GM23338 (cell line): ENCODE data around the gene MMP27. TPM values are rescaled to one million over a fixed set of nuclear protein-coding genes. Genes with fewer than 3 reads are reported as not detected.

Experiments used
- ATAC-seq: fragments of 200-7000 bp; cut with Tn5 transposase; 3 replicates; pipeline ENCODE4 v1.9.1; 2020
- DNase-seq: peaks from one replicate; pipeline ENCODE4 v3.0.0-alpha.2; 2015; ENCODE audit warnings: low spot score
- H2AFZ ChIP-seq: fragments of 200-600 bp; sonication (generic); 2 replicates; pipeline ENCODE4 v1.8.0; 2016; ENCODE audit warnings: antibody characterized with exemption, mild to moderate bottlenecking, moderate library complexity
- H3F3A ChIP-seq: fragments of 200-600 bp; sonication (generic); replicated peaks from 2 replicates; pipeline ENCODE4 v1.8.0; 2017; ENCODE audit warnings: antibody characterized with exemption, mixed run types, low read depth
- H3K27ac ChIP-seq: fragments of 200-600 bp; sonication (generic); 2 replicates; pipeline ENCODE4 v1.6.1; 2016; ENCODE audit warnings: low read depth
- H3K27me3 ChIP-seq: fragments of 200-600 bp; sonication (generic); 2 replicates; pipeline ENCODE4 v1.8.0; 2016; ENCODE audit warnings: mild to moderate bottlenecking, mixed run types, moderate library complexity; ENCODE audit not compliant: insufficient read depth
- H3K36me3 ChIP-seq: fragments of 200-600 bp; sonication (generic); 2 replicates; pipeline ENCODE4 v1.8.0; 2016; ENCODE audit warnings: mild to moderate bottlenecking; ENCODE audit not compliant: insufficient read depth
- H3K4me1 ChIP-seq: fragments of 200-600 bp; sonication (generic); 2 replicates; pipeline ENCODE4 v1.8.0; 2016; ENCODE audit warnings: mild to moderate bottlenecking, moderate library complexity; ENCODE audit not compliant: insufficient read depth
- H3K4me2 ChIP-seq: fragments of 200-600 bp; sonication (generic); 2 replicates; pipeline ENCODE4 v1.7.1; 2017; ENCODE audit warnings: mixed run types
- H3K4me3 ChIP-seq: fragments of 200-600 bp; sonication (generic); 2 replicates; pipeline ENCODE4 v1.6.1; 2016; ENCODE audit warnings: mixed run types
- H3K79me2 ChIP-seq: fragments of 200-600 bp; sonication (generic); replicated peaks from 2 replicates; pipeline ENCODE4 v1.8.0; 2017; ENCODE audit warnings: mild to moderate bottlenecking; ENCODE audit not compliant: insufficient read depth
- H3K9me2 ChIP-seq: fragments of 200-600 bp; sonication (generic); 2 replicates; pipeline ENCODE4 v1.8.0; 2017; ENCODE audit not compliant: insufficient read depth
- H4K20me1 ChIP-seq: fragments of 200-600 bp; sonication (generic); replicated peaks from 2 replicates; pipeline ENCODE4 v1.8.0; 2017; ENCODE audit warnings: mild to moderate bottlenecking; ENCODE audit not compliant: insufficient read depth
- H3K27ac Mint-ChIP-seq: 2 replicates; pipeline ENCODE4 v1.8.0; 2020; ENCODE audit warnings: inconsistent platforms, mild to moderate bottlenecking, moderate library complexity, mixed read lengths
- H3K27me3 Mint-ChIP-seq: 3 replicates; pipeline ENCODE4 v1.8.0; 2022; ENCODE audit warnings: low read depth, mild to moderate bottlenecking, moderate library complexity, mixed read lengths, inconsistent platforms; ENCODE audit not compliant: insufficient read depth, poor library complexity
- H3K36me3 Mint-ChIP-seq: 3 replicates; pipeline ENCODE4 v1.8.0; 2021; ENCODE audit warnings: low read depth, mild to moderate bottlenecking, inconsistent platforms, moderate library complexity, mixed read lengths
- H3K4me1 Mint-ChIP-seq: 3 replicates; pipeline ENCODE4 v1.8.0; 2020; ENCODE audit warnings: mild to moderate bottlenecking, inconsistent platforms, mixed read lengths
- H3K4me3 Mint-ChIP-seq: 3 replicates; pipeline ENCODE4 v1.8.0; 2021; ENCODE audit warnings: moderate library complexity, mild to moderate bottlenecking, inconsistent platforms, mixed read lengths
- H3K9me3 Mint-ChIP-seq: 3 replicates; pipeline ENCODE4 v1.8.0; 2020; ENCODE audit warnings: moderate library complexity, mild to moderate bottlenecking, inconsistent platforms, mixed read lengths
- CREB1 ChIP-seq: fragments of 250-450 bp; sonication (Bioruptor Pico); IDR thresholded peaks from 2 replicates; pipeline ENCODE4 v1.5.0; 2020; ENCODE audit warnings: low read depth, mild to moderate bottlenecking, moderate library complexity
- EZH2 ChIP-seq: fragments of 200-600 bp; sonication (generic); IDR thresholded peaks from one replicate; pipeline ENCODE4 v1.8.0; 2017; ENCODE audit warnings: antibody characterized with exemption, mild to moderate bottlenecking, low read depth; ENCODE audit not compliant: unreplicated experiment
- NANOG ChIP-seq: IDR thresholded peaks from 2 replicates; pipeline ENCODE4 v1.6.1; 2016; ENCODE audit warnings: antibody characterized with exemption, borderline replicate concordance
- STAT1 ChIP-seq: IDR thresholded peaks from one replicate; pipeline ENCODE4 v1.6.1; 2016; ENCODE audit warnings: antibody characterized with exemption; ENCODE audit not compliant: unreplicated experiment
- ZNF114 ChIP-seq: fragments of 250-450 bp; sonication (Bioruptor Pico); IDR thresholded peaks from 2 replicates; pipeline ENCODE4 v1.5.0; 2020; ENCODE audit warnings: mild to moderate bottlenecking, moderate library complexity
- polyA plus RNA-seq: library from polyadenylated mRNA; unstranded; fragments of >200 nt; fragmentation: Nextera tagmentation; extraction: Ambion mirVana; gene quantifications from 2 replicates; pipeline ENCODE4 v1.2.1, GENCODE V29; 2016
- total RNA-seq: library from RNA; depleted of rRNA; stranded (reverse); fragments of >200 nt; shearing (Covaris generic); gene quantifications from 2 replicates; pipeline ENCODE4 v1.2.3, GENCODE V29; 2014
- TF ChIP-seq, protein P1 (sequence below): IDR thresholded peaks from 2 replicates; pipeline ENCODE4 v1.6.1; 2016; ENCODE audit warnings: antibody characterized with exemption
- TF ChIP-seq, protein P2 (sequence below), 2 experiments: fragments of 200-600 bp in 1 of 2; sonication (generic) in 1 of 2; conservative IDR thresholded peaks; 2 replicates each; pipeline versions ENCODE4 v1.5.1 to v1.6.1; 2016 to 2017; ENCODE audit warnings: antibody characterized with exemption in 2 of 2, low read depth in 2 of 2, mild to moderate bottlenecking in 2 of 2, moderate library complexity in 1 of 2
- TF ChIP-seq, protein P3 (sequence below): fragments of 250-450 bp; sonication (Bioruptor Pico); IDR thresholded peaks from 2 replicates; pipeline ENCODE4 v1.5.0; 2020; ENCODE audit warnings: mild to moderate bottlenecking, moderate library complexity
- TF ChIP-seq, protein P4 (sequence below): IDR thresholded peaks from one replicate; pipeline ENCODE4 v1.6.1; 2018; ENCODE audit warnings: antibody characterized with exemption; ENCODE audit not compliant: unreplicated experiment

Gene MMP27
- total and polyA plus RNA-seq, 2 experiments from 2014 or later, result not detected

GRCh38 chr11:102712137-102712536, 6.6 kb upstream of the MMP27 start (continued):
- TF ChIP-seq, protein P1, sequence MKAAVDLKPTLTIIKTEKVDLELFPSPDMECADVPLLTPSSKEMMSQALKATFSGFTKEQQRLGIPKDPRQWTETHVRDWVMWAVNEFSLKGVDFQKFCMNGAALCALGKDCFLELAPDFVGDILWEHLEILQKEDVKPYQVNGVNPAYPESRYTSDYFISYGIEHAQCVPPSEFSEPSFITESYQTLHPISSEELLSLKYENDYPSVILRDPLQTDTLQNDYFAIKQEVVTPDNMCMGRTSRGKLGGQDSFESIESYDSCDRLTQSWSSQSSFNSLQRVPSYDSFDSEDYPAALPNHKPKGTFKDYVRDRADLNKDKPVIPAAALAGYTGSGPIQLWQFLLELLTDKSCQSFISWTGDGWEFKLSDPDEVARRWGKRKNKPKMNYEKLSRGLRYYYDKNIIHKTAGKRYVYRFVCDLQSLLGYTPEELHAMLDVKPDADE, result no peak
- no peak for TF ChIP-seq NANOG
- TF ChIP-seq EZH2, result no peak
- TF ChIP-seq, protein P2, sequence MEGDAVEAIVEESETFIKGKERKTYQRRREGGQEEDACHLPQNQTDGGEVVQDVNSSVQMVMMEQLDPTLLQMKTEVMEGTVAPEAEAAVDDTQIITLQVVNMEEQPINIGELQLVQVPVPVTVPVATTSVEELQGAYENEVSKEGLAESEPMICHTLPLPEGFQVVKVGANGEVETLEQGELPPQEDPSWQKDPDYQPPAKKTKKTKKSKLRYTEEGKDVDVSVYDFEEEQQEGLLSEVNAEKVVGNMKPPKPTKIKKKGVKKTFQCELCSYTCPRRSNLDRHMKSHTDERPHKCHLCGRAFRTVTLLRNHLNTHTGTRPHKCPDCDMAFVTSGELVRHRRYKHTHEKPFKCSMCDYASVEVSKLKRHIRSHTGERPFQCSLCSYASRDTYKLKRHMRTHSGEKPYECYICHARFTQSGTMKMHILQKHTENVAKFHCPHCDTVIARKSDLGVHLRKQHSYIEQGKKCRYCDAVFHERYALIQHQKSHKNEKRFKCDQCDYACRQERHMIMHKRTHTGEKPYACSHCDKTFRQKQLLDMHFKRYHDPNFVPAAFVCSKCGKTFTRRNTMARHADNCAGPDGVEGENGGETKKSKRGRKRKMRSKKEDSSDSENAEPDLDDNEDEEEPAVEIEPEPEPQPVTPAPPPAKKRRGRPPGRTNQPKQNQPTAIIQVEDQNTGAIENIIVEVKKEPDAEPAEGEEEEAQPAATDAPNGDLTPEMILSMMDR (conservative IDR thresholded peaks at IDR 0.05; ENCODE audit: low read depth in 2 of 2), result no peak
- TF ChIP-seq CREB1 (CRISPR knock-in tag), result no peak

GRCh38 chr11:102709201-102709945, 3.8 kb upstream of the MMP27 start:
- Histone ChIP-seq H3K79me2 (no peaks in the 10 kb centered on the region), H3K4me3 (no peak overlapping the region), H3K36me3 (no peaks in the 10 kb centered on the region), H3K9me2 (no peaks in the 10 kb centered on the region), H3K4me1 (no peaks in the 10 kb centered on the region), H3F3A (no peaks in the 10 kb centered on the region), H3K27ac (no peak overlapping the region), H3K27me3 (no peaks in the 10 kb centered on the region), H2AFZ (peak overlapping the region; percentile 30; the same call in 1 of the 2 replicates), H3K4me2 (no peak overlapping the region), H4K20me1 (no peaks in the 10 kb centered on the region)
- peaks cover 2% of the 10 kb centered on the region for H3K27me3 Mint-ChIP-seq
- peaks cover 3% of the 10 kb centered on the region; the same call in 2 of the 3 replicates for H3K4me1 Mint-ChIP-seq
- no peak overlapping the region for H3K4me3 Mint-ChIP-seq
- H3K9me3 Mint-ChIP-seq, result no peaks in the 10 kb centered on the region
- H3K36me3 Mint-ChIP-seq, result no peaks in the 10 kb centered on the region
- ATAC-seq (no peak), DNase-seq (no peak)
- H3K27ac Mint-ChIP-seq, result no peak overlapping the region
- no peak for TF ChIP-seq ZNF114 (CRISPR knock-in tag)
- no peak for TF ChIP-seq EZH2
- TF ChIP-seq, protein P3, sequence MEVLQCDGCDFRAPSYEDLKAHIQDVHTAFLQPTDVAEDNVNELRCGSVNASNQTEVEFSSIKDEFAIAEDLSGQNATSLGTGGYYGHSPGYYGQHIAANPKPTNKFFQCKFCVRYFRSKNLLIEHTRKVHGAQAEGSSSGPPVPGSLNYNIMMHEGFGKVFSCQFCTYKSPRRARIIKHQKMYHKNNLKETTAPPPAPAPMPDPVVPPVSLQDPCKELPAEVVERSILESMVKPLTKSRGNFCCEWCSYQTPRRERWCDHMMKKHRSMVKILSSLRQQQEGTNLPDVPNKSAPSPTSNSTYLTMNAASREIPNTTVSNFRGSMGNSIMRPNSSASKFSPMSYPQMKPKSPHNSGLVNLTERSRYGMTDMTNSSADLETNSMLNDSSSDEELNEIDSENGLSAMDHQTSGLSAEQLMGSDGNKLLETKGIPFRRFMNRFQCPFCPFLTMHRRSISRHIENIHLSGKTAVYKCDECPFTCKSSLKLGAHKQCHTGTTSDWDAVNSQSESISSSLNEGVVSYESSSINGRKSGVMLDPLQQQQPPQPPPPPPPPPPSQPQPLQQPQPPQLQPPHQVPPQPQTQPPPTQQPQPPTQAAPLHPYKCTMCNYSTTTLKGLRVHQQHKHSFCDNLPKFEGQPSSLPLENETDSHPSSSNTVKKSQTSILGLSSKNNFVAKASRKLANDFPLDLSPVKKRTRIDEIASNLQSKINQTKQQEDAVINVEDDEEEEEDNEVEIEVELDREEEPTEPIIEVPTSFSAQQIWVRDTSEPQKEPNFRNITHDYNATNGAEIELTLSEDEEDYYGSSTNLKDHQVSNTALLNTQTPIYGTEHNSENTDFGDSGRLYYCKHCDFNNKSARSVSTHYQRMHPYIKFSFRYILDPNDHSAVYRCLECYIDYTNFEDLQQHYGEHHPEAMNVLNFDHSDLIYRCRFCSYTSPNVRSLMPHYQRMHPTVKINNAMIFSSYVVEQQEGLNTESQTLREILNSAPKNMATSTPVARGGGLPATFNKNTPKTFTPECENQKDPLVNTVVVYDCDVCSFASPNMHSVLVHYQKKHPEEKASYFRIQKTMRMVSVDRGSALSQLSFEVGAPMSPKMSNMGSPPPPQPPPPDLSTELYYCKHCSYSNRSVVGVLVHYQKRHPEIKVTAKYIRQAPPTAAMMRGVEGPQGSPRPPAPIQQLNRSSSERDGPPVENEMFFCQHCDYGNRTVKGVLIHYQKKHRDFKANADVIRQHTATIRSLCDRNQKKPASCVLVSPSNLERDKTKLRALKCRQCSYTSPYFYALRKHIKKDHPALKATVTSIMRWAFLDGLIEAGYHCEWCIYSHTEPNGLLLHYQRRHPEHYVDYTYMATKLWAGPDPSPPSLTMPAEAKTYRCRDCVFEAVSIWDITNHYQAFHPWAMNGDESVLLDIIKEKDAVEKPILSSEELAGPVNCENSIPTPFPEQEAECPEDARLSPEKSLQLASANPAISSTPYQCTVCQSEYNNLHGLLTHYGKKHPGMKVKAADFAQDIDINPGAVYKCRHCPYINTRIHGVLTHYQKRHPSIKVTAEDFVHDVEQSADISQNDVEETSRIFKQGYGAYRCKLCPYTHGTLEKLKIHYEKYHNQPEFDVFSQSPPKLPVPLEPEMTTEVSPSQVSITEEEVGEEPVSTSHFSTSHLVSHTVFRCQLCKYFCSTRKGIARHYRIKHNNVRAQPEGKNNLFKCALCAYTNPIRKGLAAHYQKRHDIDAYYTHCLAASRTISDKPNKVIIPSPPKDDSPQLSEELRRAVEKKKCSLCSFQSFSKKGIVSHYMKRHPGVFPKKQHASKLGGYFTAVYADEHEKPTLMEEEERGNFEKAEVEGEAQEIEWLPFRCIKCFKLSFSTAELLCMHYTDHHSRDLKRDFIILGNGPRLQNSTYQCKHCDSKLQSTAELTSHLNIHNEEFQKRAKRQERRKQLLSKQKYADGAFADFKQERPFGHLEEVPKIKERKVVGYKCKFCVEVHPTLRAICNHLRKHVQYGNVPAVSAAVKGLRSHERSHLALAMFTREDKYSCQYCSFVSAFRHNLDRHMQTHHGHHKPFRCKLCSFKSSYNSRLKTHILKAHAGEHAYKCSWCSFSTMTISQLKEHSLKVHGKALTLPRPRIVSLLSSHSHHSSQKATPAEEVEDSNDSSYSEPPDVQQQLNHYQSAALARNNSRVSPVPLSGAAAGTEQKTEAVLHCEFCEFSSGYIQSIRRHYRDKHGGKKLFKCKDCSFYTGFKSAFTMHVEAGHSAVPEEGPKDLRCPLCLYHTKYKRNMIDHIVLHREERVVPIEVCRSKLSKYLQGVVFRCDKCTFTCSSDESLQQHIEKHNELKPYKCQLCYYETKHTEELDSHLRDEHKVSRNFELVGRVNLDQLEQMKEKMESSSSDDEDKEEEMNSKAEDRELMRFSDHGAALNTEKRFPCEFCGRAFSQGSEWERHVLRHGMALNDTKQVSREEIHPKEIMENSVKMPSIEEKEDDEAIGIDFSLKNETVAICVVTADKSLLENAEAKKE (CRISPR knock-in tag), result no peak
- no peak for TF ChIP-seq STAT1
- TF ChIP-seq, protein P4, sequence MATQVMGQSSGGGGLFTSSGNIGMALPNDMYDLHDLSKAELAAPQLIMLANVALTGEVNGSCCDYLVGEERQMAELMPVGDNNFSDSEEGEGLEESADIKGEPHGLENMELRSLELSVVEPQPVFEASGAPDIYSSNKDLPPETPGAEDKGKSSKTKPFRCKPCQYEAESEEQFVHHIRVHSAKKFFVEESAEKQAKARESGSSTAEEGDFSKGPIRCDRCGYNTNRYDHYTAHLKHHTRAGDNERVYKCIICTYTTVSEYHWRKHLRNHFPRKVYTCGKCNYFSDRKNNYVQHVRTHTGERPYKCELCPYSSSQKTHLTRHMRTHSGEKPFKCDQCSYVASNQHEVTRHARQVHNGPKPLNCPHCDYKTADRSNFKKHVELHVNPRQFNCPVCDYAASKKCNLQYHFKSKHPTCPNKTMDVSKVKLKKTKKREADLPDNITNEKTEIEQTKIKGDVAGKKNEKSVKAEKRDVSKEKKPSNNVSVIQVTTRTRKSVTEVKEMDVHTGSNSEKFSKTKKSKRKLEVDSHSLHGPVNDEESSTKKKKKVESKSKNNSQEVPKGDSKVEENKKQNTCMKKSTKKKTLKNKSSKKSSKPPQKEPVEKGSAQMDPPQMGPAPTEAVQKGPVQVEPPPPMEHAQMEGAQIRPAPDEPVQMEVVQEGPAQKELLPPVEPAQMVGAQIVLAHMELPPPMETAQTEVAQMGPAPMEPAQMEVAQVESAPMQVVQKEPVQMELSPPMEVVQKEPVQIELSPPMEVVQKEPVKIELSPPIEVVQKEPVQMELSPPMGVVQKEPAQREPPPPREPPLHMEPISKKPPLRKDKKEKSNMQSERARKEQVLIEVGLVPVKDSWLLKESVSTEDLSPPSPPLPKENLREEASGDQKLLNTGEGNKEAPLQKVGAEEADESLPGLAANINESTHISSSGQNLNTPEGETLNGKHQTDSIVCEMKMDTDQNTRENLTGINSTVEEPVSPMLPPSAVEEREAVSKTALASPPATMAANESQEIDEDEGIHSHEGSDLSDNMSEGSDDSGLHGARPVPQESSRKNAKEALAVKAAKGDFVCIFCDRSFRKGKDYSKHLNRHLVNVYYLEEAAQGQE, result no peak
- no peak for TF ChIP-seq NANOG
